ENCODE data around the gene CGNL1. TPM values are rescaled to one million over a fixed set of nuclear protein-coding genes. Genes with fewer than 3 reads are reported as not detected.

Gene CGNL1
- total RNA-seq, 1 experiment from 2014 or later, result 34.6 TPM

GRCh38 chr15:57456559-57456958 is 80.3 kb downstream of the CGNL1 start:
- Histone ChIP-seq H2BK120ac (ENCODE audit: low read depth, low read length, poor library complexity, severe bottlenecking) (no peak overlapping the region), H3K79me1 (ENCODE audit: insufficient read depth, low read depth, low read length, poor library complexity, severe bottlenecking) (no peaks in the 10 kb centered on the region), H3K23ac (ENCODE audit: insufficient read length, low read depth, low read length) (no peak overlapping the region), H3K79me2 (ENCODE audit: insufficient read depth, low read length) (no peaks in the 10 kb centered on the region), H3K14ac (ENCODE audit: insufficient read depth, low read length) (no peak overlapping the region), H3K18ac (ENCODE audit: insufficient read length, low read depth, low read length) (no peak overlapping the region), H4K5ac (ENCODE audit: insufficient read length, low read depth, low read length) (no peak overlapping the region), H3K4me2 (ENCODE audit: insufficient read depth, insufficient read length, low read length) (no peak overlapping the region), H4K8ac (replicated peaks; ENCODE audit: insufficient read length, low read depth, low read length) (no peak overlapping the region), H2BK12ac (ENCODE audit: insufficient read length, low read depth, low read length) (no peak overlapping the region), H3K4ac (ENCODE audit: low read depth, low read length) (no peak overlapping the region), H2AFZ (ENCODE audit: low read length) (no peak overlapping the region), H4K20me1 (ENCODE audit: control insufficient read depth, insufficient read depth, insufficient read length) (no peaks in the 10 kb centered on the region), H3K9me3 (ENCODE audit: control insufficient read depth, low read depth, low read length) (no peaks in the 10 kb centered on the region), H3K27me3 (ENCODE audit: insufficient read depth, low read length) (no peaks in the 10 kb centered on the region), H2AK5ac (ENCODE audit: insufficient read length, low read length) (no peak overlapping the region), H3T11ph (ENCODE audit: low read length) (no peak overlapping the region), H3K4me1 (ENCODE audit: insufficient read depth, low read length) (no peaks in the 10 kb centered on the region), H3K9ac (ENCODE audit: extremely low read depth, insufficient read length, low read length) (no peak overlapping the region), H4K91ac (ENCODE audit: insufficient read length, low read depth, low read length) (no peak overlapping the region), H2BK15ac (ENCODE audit: low read depth, low read length) (no peak overlapping the region), H3K27ac (ENCODE audit: insufficient read length, low read depth, low read length) (no peak overlapping the region), H3K23me2 (ENCODE audit: insufficient read length, low read depth, low read length, poor library complexity, severe bottlenecking) (no peaks in the 10 kb centered on the region), H2BK5ac (ENCODE audit: insufficient read length, low read length) (no peak overlapping the region), H3K56ac (ENCODE audit: insufficient read length, low read depth, low read length) (no peak overlapping the region), H2BK20ac (ENCODE audit: low read depth, low read length, poor library complexity, severe bottlenecking) (no peak overlapping the region)
- Mint-ChIP-seq H3K27ac (no peak overlapping the region), H3K27me3 (ENCODE audit: low read depth) (no peaks in the 10 kb centered on the region), H3K4me1 (no peaks in the 10 kb centered on the region), H3K9me3 (no peaks in the 10 kb centered on the region), H3K4me3 (no peak overlapping the region), H3K36me3 (ENCODE audit: insufficient read depth in 1 of 3, low read depth in 3 of 3) (peaks cover 8 to 39% (median 27%) of the 10 kb centered on the region in 3 experiments; a peak in 6 of 7 replicates)
- DNase-seq, result no peak
- TF ChIP-seq CTCF (conservative IDR thresholded peaks at IDR 0.05), result no peak
- WGBS (ENCODE audit: extremely low coverage, insufficient read length, low lambda C conversion rate), result no CpG with 5 or more reads among the region's 4 CpGs
